Tibial nerve (tissue), 4 donors: ENCODE measurements around the gene NANOS3. TPM values are rescaled to one million over a fixed set of nuclear protein-coding genes. Genes with fewer than 3 reads are reported as not detected.

Experiments
- DNase-seq, 2 donors: peaks; one replicate each; pipeline ENCODE4 v3.0.0-alpha.2; 2019; ENCODE audit warnings: low spot score in 2 of 2
- H3K27ac ChIP-seq, 4 donors: fragments of 200-600 bp; sonication (generic) in 3 of 4; one replicate each; pipeline ENCODE4 v1.5.1; 2017 to 2019; ENCODE audit warnings: mild to moderate bottlenecking in 1 of 4
- H3K27me3 ChIP-seq, 2 donors: fragments of 200-600 bp; sonication (generic) in 1 of 2; one replicate each; pipeline versions ENCODE4 v1.5.1 to v1.6.0; 2017 to 2019
- H3K36me3 ChIP-seq, 3 donors: fragments of 200-600 bp; sonication (generic); one replicate each; pipeline ENCODE4 v1.5.1; 2018 to 2019
- H3K4me1 ChIP-seq, 4 donors: fragments of 200-600 bp; sonication (generic) in 3 of 4; one replicate each; pipeline ENCODE4 v1.5.1; 2017 to 2019
- H3K4me3 ChIP-seq, 4 donors: fragments of 200-600 bp; sonication (generic) in 3 of 4; one replicate each; pipeline ENCODE4 v1.5.1; 2017 to 2019; ENCODE audit warnings: mild to moderate bottlenecking in 1 of 4, moderate library complexity in 1 of 4
- H3K9me3 ChIP-seq, 4 donors: fragments of 200-600 bp; sonication (generic) in 3 of 4; one replicate each; pipeline ENCODE4 v1.5.1; 2017 to 2019
- EP300 ChIP-seq, 2 donors: sonication (generic); formaldehyde crosslinking; IDR thresholded peaks; one replicate each; pipeline ENCODE4 v1.6.1; 2017; ENCODE audit warnings: antibody characterized with exemption in 2 of 2, mild to moderate bottlenecking in 1 of 2
- POLR2A ChIP-seq, 2 donors: fragments of 450-650 bp; IDR thresholded peaks; one replicate each; pipeline ENCODE4 v1.6.1; 2017; ENCODE audit warnings: antibody characterized with exemption in 2 of 2, mild to moderate bottlenecking in 2 of 2, moderate library complexity in 2 of 2
- WGBS, 2 donors: methylation state at CpG; one replicate each; pipeline ENCODE4 v1.1.5; 2018; 5-methylcytosine and 5-hydroxymethylcytosine counted together
- total RNA-seq, 4 donors: library from RNA; depleted of rRNA; stranded (reverse); fragments of >200 nt; gene quantifications; one replicate each; pipeline ENCODE4 v1.1.0, GENCODE V29; 2016
- TF ChIP-seq, protein P1 (sequence below), 5 experiments: fragments of 200-600 bp in 3 of 5; fragments of 450-650 bp in 2 of 5; sonication (generic) in 3 of 5; IDR thresholded peaks; one replicate each; pipeline ENCODE4 v1.5.1; 2016 to 2019; ENCODE audit warnings: antibody characterized with exemption in 5 of 5, mild to moderate bottlenecking in 3 of 5, moderate library complexity in 2 of 5

The NANOS3 gene
- total RNA-seq, 4 donors from 2014 or later, result not detected

- TF ChIP-seq, protein P1, sequence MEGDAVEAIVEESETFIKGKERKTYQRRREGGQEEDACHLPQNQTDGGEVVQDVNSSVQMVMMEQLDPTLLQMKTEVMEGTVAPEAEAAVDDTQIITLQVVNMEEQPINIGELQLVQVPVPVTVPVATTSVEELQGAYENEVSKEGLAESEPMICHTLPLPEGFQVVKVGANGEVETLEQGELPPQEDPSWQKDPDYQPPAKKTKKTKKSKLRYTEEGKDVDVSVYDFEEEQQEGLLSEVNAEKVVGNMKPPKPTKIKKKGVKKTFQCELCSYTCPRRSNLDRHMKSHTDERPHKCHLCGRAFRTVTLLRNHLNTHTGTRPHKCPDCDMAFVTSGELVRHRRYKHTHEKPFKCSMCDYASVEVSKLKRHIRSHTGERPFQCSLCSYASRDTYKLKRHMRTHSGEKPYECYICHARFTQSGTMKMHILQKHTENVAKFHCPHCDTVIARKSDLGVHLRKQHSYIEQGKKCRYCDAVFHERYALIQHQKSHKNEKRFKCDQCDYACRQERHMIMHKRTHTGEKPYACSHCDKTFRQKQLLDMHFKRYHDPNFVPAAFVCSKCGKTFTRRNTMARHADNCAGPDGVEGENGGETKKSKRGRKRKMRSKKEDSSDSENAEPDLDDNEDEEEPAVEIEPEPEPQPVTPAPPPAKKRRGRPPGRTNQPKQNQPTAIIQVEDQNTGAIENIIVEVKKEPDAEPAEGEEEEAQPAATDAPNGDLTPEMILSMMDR (IDR thresholded peaks at IDR 0.05), result no peak
- no peak for TF ChIP-seq EP300 (IDR thresholded peaks at IDR 0.05)
- TF ChIP-seq POLR2A (IDR thresholded peaks at IDR 0.05), result no peak
- no peak overlapping the region for H3K4me3 ChIP-seq
- H3K9me3 ChIP-seq, result no peaks in the 10 kb centered on the region
- no peaks in the 10 kb centered on the region for H3K36me3 ChIP-seq
- 68 to 83% methylated on average over 6 to 7 of the region's 7 CpGs for WGBS, 2 donors
- peak overlapping the region; percentile 96 to 100 (median 98) for H3K27ac ChIP-seq
- H3K27me3 ChIP-seq, result no peaks in the 10 kb centered on the region
- H3K4me1 ChIP-seq, result peaks cover 0 to 78% (median 50%) of the 10 kb centered on the region in 4 donors
- DNase-seq, result no peak
Observed at GRCh38 chr19:13844130-13844631, 32.8 kb upstream of the NANOS3 start.

GRCh38 chr19:13846557-13847406, 30.2 kb upstream of the NANOS3 start:
- peak overlapping the region; percentile 35 to 59 (median 48) for H3K4me3 ChIP-seq
- WGBS, 2 donors, result 10 to 11% methylated on average over 16 to 17 of the region's 23 CpGs

GRCh38 chr19:13847407-13848339, 29.3 kb upstream of the NANOS3 start:
- H3K36me3 ChIP-seq, result no peaks in the 10 kb centered on the region
- H3K27ac ChIP-seq, result peak overlapping the region; percentile 98 to 100 (median 100)
- H3K4me1 ChIP-seq, result peaks cover 0 to 85% (median 54%) of the 10 kb centered on the region in 4 donors
- peak; percentile 86 to 88 for DNase-seq
- peak overlapping the region; percentile 35 to 59 (median 48) for H3K4me3 ChIP-seq
- no peaks in the 10 kb centered on the region for H3K9me3 ChIP-seq
- WGBS, 2 donors, result 1 to 3% methylated on average over 12 to 37 of the region's 47 CpGs
- H3K27me3 ChIP-seq, result no peaks in the 10 kb centered on the region
- TF ChIP-seq, protein P1 (IDR thresholded peaks at IDR 0.05), result peak in 4 of 5 experiments; percentile 25 to 71 (median 40)
- TF ChIP-seq POLR2A (IDR thresholded peaks at IDR 0.05), result peak; percentile 39 to 82
- peak; percentile 64 to 93 for TF ChIP-seq EP300 (IDR thresholded peaks at IDR 0.05)

More at GRCh38 chr19:13846557-13847406, 30.2 kb upstream of the NANOS3 start:
- DNase-seq, result peak; percentile 83 to 90
- Histone ChIP-seq H3K4me1 (peaks cover 0 to 76% (median 47%) of the 10 kb centered on the region in 4 donors), H3K27me3 (no peaks in the 10 kb centered on the region), H3K9me3 (no peaks in the 10 kb centered on the region), H3K36me3 (no peaks in the 10 kb centered on the region), H3K27ac (peak overlapping the region; percentile 98 to 100 (median 100))
- TF ChIP-seq POLR2A (IDR thresholded peaks at IDR 0.05), result no peak
- peak; percentile 81 for TF ChIP-seq EP300 (IDR thresholded peaks at IDR 0.05)

- no peaks in the 10 kb centered on the region for H3K27me3 ChIP-seq
- no peak for TF ChIP-seq EP300 (IDR thresholded peaks at IDR 0.05)
- no peak for TF ChIP-seq POLR2A (IDR thresholded peaks at IDR 0.05)
- TF ChIP-seq, protein P1 (IDR thresholded peaks at IDR 0.05), result no peak
- H3K27ac ChIP-seq, result peak overlapping the region; percentile 98 to 100 (median 100)
- H3K9me3 ChIP-seq, result no peaks in the 10 kb centered on the region
- peaks cover 0 to 82% (median 50%) of the 10 kb centered on the region in 4 donors for H3K4me1 ChIP-seq
- no peak for DNase-seq
- no peak overlapping the region for H3K4me3 ChIP-seq
- WGBS, 2 donors, result 64 to 68% methylated on average over 4 of the region's 4 CpGs
- no peaks in the 10 kb centered on the region for H3K36me3 ChIP-seq
Observed at GRCh38 chr19:13848340-13848677, 28.6 kb upstream of the NANOS3 start.
